Esophagus squamous epithelium (tissue), 5 donors: ENCODE data around the gene SUSD1. TPM values are rescaled to one million over a fixed set of nuclear protein-coding genes. Genes with fewer than 3 reads are reported as not detected.

Experiments
- DNase-seq: peaks from one replicate; lab custom pipeline; 2025; lab: John Stamatoyannopoulos, UW
- H3K27ac ChIP-seq, 4 donors: fragments of 200-600 bp; sonication (generic); one replicate each; pipeline ENCODE4 v1.5.1; 2016 to 2019; ENCODE audit warnings: mild to moderate bottlenecking in 1 of 4
- H3K27me3 ChIP-seq, 4 donors: fragments of 200-600 bp; sonication (generic); 1 replicate in 3 of 4; 2 replicates in 1 of 4; pipeline versions ENCODE4 v1.5.1 to v1.6.0; 2017 to 2021; ENCODE audit warnings: antibody characterized with exemption in 1 of 4
- H3K36me3 ChIP-seq, 3 donors: fragments of 200-600 bp; sonication (generic); one replicate each; pipeline ENCODE4 v1.5.1; 2016 to 2019
- H3K4me1 ChIP-seq, 3 donors: fragments of 200-600 bp; sonication (generic); one replicate each; pipeline ENCODE4 v1.5.1; 2017 to 2019
- H3K4me3 ChIP-seq, 4 donors: fragments of 200-600 bp; sonication (generic); 1 replicate in 3 of 4; 2 replicates in 1 of 4; pipeline ENCODE4 v1.5.1; 2016 to 2019; ENCODE audit warnings: mild to moderate bottlenecking in 2 of 4, moderate library complexity in 1 of 4
- H3K9me3 ChIP-seq, 3 donors: fragments of 200-600 bp; sonication (generic); one replicate each; pipeline ENCODE4 v1.5.1; 2016 to 2019
- POLR2A ChIP-seq, 4 donors: fragments of 450-650 bp; IDR thresholded peaks; one replicate each; pipeline ENCODE4 v1.6.1; 2017; ENCODE audit warnings: antibody characterized with exemption in 4 of 4, mild to moderate bottlenecking in 4 of 4, moderate library complexity in 3 of 4
- WGBS, 2 donors: methylation state at CpG; one replicate each; pipeline ENCODE4 v1.1.5; 2018; 5-methylcytosine and 5-hydroxymethylcytosine counted together
- intact Hi-C: fragments of 100-400 bp; cut with DNase I; formaldehyde crosslinking; loops from one replicate; pipeline ENCODE4 v1.15.0; 2022
- total RNA-seq, 4 donors: library from RNA; depleted of rRNA; stranded (reverse); fragments of >200 nt; gene quantifications; one replicate each; pipeline ENCODE4 v1.1.0, GENCODE V29; 2016
- TF ChIP-seq, protein P1 (sequence below), 6 experiments: fragments of 450-650 bp in 4 of 6; fragments of 200-600 bp in 2 of 6; sonication (generic) in 2 of 6; IDR thresholded peaks; one replicate each; pipeline ENCODE4 v1.5.1; 2016 to 2019; ENCODE audit warnings: antibody characterized with exemption in 6 of 6, mild to moderate bottlenecking in 4 of 6, moderate library complexity in 4 of 6
- donor health status: DM: yes; HTN: yes; CAD: no.

The SUSD1 gene
- total RNA-seq, 4 donors from 2014 or later: 5.6 to 6.6 (median 6.5) TPM

DNA sequence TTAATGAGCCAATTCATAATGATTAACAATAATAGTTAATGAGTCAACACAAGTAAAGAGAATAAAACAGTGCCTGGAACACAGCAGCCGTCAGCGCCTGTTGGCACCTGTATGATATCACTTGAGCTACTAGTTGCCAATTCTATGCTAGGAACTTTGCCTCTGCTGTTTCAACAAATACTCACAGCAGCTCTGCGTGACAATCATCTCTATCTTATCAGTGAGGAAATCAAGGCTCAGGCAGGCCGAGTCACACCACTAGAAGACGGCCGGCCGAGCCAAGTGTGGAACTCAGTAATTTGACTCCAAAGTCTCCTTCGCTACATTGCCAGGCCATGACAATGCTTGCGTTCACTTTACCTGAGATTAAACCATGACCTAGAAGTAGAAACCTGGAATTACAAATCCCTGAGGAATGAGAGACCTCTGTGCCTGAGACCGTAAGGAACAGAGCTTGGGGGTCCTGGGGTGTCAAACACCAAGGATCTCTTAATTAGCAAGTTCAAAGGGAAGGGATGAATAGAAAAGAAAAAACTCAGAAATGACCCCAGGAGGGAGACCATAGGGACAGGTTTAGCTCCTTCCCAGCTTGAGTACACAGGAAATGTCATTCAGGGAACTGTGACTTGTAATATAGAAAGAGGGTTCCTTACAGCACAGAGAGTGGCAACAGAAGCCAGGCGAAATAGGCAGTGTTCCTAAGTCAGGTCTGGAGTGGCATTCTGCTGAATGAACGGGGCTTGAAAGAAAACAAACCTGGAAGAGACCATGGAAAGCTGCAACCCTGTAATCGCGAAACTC is 109.1 kb downstream of the SUSD1 start:
- H3K4me1 ChIP-seq: peaks cover 21 to 76% (median 31%) of the 10 kb centered on the region in 3 donors
- H3K36me3 ChIP-seq: no peaks in the 10 kb centered on the region
- peak overlapping the region; percentile 54 to 84 (median 76) for H3K27ac ChIP-seq
- 48 to 57% methylated on average over 14 of the region's 14 CpGs for WGBS, 2 donors
- intact Hi-C loops: no loop called here
- TF ChIP-seq, protein P1, sequence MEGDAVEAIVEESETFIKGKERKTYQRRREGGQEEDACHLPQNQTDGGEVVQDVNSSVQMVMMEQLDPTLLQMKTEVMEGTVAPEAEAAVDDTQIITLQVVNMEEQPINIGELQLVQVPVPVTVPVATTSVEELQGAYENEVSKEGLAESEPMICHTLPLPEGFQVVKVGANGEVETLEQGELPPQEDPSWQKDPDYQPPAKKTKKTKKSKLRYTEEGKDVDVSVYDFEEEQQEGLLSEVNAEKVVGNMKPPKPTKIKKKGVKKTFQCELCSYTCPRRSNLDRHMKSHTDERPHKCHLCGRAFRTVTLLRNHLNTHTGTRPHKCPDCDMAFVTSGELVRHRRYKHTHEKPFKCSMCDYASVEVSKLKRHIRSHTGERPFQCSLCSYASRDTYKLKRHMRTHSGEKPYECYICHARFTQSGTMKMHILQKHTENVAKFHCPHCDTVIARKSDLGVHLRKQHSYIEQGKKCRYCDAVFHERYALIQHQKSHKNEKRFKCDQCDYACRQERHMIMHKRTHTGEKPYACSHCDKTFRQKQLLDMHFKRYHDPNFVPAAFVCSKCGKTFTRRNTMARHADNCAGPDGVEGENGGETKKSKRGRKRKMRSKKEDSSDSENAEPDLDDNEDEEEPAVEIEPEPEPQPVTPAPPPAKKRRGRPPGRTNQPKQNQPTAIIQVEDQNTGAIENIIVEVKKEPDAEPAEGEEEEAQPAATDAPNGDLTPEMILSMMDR (IDR thresholded peaks at IDR 0.05): peak in 1 of 6 experiments; percentile 9
- no peak for TF ChIP-seq POLR2A (IDR thresholded peaks at IDR 0.05)
- H3K4me3 ChIP-seq: no peak overlapping the region
- H3K27me3 ChIP-seq: no peaks in the 10 kb centered on the region
- DNase-seq: no peak
- H3K9me3 ChIP-seq: no peaks in the 10 kb centered on the region

DNA sequence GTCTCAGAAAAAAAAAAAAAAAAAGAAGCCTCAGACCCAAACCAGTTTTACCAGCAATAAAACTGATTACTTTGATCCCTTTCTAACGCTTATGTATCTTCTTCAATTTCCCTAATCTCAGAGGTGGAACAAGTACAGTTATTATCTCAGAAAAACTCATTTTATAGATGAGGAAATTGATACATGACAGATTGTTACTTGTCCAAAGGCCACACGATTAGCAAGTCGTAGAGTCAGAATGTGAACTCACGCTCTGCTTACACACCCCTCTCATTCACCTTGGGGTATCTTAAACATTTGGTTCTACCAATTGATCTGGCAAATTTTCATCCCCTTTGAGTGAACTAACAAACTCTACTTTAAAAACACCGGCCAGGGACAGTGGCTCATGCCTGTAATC is 110.2 kb downstream of the SUSD1 start:
- 78 to 80% methylated on average over 5 of the region's 5 CpGs for WGBS, 2 donors
- Histone ChIP-seq H3K36me3 (no peaks in the 10 kb centered on the region), H3K4me3 (no peak overlapping the region), H3K9me3 (no peaks in the 10 kb centered on the region), H3K4me1 (peaks cover 27 to 80% (median 37%) of the 10 kb centered on the region in 3 donors), H3K27me3 (no peaks in the 10 kb centered on the region), H3K27ac (peak overlapping the region; percentile 54 to 84 (median 76))
- intact Hi-C loops: no loop called here
- no peak for DNase-seq
- no peak for TF ChIP-seq POLR2A (IDR thresholded peaks at IDR 0.05)
- TF ChIP-seq, protein P1 (IDR thresholded peaks at IDR 0.05): no peak

DNA sequence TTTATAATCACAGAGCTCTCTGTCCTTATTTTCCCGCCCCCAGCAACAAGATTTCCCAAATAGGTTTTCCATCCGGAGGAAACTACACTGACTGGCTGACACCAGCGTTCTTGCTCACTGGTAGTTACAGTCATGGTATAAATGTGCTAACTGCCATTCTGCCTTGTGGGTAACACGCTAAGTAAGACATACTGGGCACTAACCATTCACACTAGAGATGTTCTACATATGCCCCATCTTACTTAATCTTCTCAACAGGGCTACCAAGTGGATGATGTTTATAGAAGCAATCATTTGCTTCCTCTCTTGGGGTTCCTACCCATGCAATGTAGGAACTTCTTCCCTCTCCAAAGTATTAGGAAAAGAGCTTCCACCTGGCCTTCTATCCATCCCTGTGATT is 111.5 kb downstream of the SUSD1 start:
- Histone ChIP-seq H3K9me3 (no peaks in the 10 kb centered on the region), H3K27me3 (no peaks in the 10 kb centered on the region), H3K27ac (peak overlapping the region in 1 of 4 donors; percentile 36), H3K4me3 (no peak overlapping the region), H3K36me3 (no peaks in the 10 kb centered on the region), H3K4me1 (peaks cover 27 to 82% (median 47%) of the 10 kb centered on the region in 3 donors)
- 94 to 98% methylated on average over 4 of the region's 4 CpGs for WGBS, 2 donors
- intact Hi-C loops: no loop called here
- TF ChIP-seq POLR2A (IDR thresholded peaks at IDR 0.05): no peak
- TF ChIP-seq, protein P1 (IDR thresholded peaks at IDR 0.05): no peak
- no peak for DNase-seq

DNA sequence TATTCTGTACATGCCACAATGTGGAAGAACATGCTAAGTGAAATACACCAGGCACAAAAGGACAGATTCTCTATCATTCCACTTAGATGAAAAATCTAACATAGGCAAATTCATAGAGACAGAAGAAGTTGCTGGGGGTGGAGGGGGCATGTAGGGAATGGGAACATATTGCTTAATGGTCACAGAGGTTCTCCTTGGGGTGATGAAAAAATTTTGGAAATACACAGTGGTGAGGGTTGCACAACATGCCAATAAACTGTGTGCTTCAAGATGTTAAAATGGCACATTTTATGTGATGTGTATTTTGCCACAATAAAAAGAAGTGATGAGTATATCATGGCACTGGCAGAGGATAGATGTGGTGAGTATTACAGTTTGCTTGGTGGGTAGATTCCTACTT is 111.9 kb downstream of the SUSD1 start:
- Histone ChIP-seq H3K36me3 (no peaks in the 10 kb centered on the region), H3K27me3 (no peaks in the 10 kb centered on the region), H3K4me3 (no peak overlapping the region), H3K9me3 (no peaks in the 10 kb centered on the region), H3K4me1 (peaks cover 27 to 85% (median 47%) of the 10 kb centered on the region in 3 donors), H3K27ac (peak overlapping the region in 1 of 4 donors; percentile 36)
- intact Hi-C loops: no loop called here
- no peak for DNase-seq
- TF ChIP-seq POLR2A (IDR thresholded peaks at IDR 0.05): no peak

DNA sequence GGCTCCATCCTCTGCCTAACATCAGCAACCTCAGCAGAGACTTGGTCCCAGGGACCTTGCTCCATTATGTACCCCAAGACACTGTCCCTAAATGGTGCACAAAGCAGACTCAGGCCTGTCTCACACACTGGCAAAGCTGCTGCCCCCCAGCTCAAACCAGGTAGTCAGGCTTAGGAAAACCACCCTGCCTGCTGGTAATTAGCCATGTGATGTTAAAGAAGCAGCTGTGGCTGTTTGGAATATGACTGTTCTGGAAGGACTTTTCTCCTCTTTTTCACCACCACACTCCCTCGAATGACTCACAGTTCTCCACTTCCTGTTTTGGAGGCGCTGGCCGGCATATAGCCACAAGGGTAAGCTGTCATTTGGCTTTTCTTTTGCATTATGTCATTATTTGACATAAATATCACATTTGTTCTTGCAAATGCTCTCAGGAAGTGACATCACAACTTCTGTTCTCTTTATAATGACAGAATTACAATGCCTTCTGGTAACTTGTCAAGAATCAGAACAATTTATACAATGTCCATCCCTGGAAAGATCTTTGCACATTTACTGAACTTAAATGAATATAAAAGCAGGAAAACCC is 113.9 kb downstream of the SUSD1 start:
- peak overlapping the region; percentile 78 to 89 (median 86) for H3K27ac ChIP-seq
- H3K9me3 ChIP-seq: no peaks in the 10 kb centered on the region
- no peak for TF ChIP-seq POLR2A (IDR thresholded peaks at IDR 0.05)
- TF ChIP-seq, protein P1 (IDR thresholded peaks at IDR 0.05): no peak
- peaks cover 24 to 75% (median 44%) of the 10 kb centered on the region in 3 donors for H3K4me1 ChIP-seq
- 2% methylated on average over 3 of the region's 3 CpGs for WGBS, 2 donors
- H3K27me3 ChIP-seq: no peaks in the 10 kb centered on the region
- peak; percentile 36 for DNase-seq
- intact Hi-C loops: no loop called here
- H3K4me3 ChIP-seq: no peak overlapping the region
- no peaks in the 10 kb centered on the region for H3K36me3 ChIP-seq
